NB4 (cell line): ENCODE data around the gene ZFAND5.

ENCODE experiments used
- DNase-seq: peaks from one replicate; pipeline ENCODE4 v3.0.0; 2010; ENCODE audit warnings: low read depth
- H3K4me3 ChIP-seq: one replicate; pipeline ENCODE4 v1.5.1; 2011; ENCODE audit warnings: mild to moderate bottlenecking, low read depth, low read length, moderate library complexity
- MYC ChIP-seq: IDR thresholded peaks from 2 replicates; pipeline ENCODE4 v1.6.1; 2011; ENCODE audit warnings: low read depth, low read length
- POLR2A ChIP-seq: IDR thresholded peaks from 2 replicates; pipeline ENCODE4 v1.6.1; 2011; ENCODE audit warnings: mild to moderate bottlenecking; ENCODE audit not compliant: insufficient read length; ENCODE audit errors: extremely low read depth
- TF ChIP-seq, protein P1 (sequence below): IDR thresholded peaks from one replicate; pipeline ENCODE4 v1.5.1; 2012; ENCODE audit warnings: low read depth, low read length
- TF ChIP-seq, protein P2 (sequence below): IDR thresholded peaks from 2 replicates; pipeline ENCODE4 v1.6.1; 2011; ENCODE audit warnings: low read depth, low read length

Gene ZFAND5

GRCh38 chr9:72390907-72391306 lies 25.9 kb upstream of the ZFAND5 start:
- no peak overlapping the region for H3K4me3 ChIP-seq
- no peak for DNase-seq
- TF ChIP-seq MYC (no peak), POLR2A (no peak)
- TF ChIP-seq, protein P1, sequence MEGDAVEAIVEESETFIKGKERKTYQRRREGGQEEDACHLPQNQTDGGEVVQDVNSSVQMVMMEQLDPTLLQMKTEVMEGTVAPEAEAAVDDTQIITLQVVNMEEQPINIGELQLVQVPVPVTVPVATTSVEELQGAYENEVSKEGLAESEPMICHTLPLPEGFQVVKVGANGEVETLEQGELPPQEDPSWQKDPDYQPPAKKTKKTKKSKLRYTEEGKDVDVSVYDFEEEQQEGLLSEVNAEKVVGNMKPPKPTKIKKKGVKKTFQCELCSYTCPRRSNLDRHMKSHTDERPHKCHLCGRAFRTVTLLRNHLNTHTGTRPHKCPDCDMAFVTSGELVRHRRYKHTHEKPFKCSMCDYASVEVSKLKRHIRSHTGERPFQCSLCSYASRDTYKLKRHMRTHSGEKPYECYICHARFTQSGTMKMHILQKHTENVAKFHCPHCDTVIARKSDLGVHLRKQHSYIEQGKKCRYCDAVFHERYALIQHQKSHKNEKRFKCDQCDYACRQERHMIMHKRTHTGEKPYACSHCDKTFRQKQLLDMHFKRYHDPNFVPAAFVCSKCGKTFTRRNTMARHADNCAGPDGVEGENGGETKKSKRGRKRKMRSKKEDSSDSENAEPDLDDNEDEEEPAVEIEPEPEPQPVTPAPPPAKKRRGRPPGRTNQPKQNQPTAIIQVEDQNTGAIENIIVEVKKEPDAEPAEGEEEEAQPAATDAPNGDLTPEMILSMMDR = no peak
- TF ChIP-seq, protein P2, sequence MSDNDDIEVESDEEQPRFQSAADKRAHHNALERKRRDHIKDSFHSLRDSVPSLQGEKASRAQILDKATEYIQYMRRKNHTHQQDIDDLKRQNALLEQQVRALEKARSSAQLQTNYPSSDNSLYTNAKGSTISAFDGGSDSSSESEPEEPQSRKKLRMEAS = no peak

DNA sequence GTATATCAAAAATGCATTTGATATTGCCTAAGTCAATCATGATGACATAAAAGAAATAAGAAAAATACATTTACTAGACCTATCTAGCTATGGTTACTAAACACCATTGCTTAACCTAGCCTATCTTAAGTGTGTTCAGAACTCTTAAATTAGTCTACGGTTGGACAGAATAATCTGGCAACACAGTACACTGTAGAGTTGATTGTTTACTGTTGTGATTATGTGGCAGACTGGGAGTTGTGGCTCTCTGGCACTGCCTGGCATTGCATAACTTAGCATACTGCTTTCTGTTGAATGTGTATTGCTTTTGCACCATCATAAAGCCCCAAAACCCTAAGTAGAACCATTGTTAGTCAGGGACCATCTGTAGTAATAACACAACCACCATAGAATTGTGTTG lies 21.2 kb upstream of the ZFAND5 start:
- H3K4me3 ChIP-seq = no peak overlapping the region
- DNase-seq = no peak
- no peak for TF ChIP-seq MYC
- TF ChIP-seq, protein P2 = no peak
- TF ChIP-seq POLR2A = no peak
- TF ChIP-seq, protein P1 = no peak

DNA sequence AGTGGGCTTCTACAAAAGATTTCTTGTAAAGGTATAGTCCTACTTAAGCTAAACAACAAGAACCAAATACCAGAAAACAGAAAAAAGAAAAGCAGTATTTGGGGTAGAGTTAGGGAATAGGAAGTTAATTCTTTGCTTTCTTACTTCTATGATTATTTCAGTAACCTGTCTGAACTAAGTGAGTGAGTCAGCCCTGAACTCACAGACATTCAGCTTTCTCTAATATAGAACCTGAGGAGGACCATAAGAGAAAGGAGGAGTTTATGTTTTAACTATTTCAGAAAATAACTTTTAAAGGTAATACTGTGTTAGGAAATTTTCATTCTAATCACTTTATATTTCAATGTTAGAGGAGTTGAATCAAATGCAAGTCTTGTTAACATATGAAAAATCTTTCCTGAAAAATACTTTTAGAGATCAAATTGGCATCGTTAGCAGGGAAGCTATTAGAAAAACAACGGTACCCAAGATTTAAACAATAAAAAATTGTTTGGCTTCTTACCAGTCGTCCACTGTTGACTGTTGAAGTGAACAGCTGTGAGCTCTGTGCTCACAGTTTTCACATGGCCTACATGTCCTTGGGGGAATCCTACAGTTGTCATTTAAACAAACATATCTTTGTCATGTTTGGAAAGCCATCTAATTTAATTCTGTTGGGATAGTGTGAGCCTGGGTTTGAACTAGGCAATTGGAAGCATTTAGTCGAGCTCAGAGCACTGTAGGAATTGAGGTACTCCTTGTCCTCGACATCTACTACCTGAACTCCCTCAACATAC lies 19.9 kb upstream of the ZFAND5 start:
- DNase-seq = no peak
- no peak overlapping the region for H3K4me3 ChIP-seq
- no peak for TF ChIP-seq MYC
- TF ChIP-seq, protein P1 = no peak
- TF ChIP-seq POLR2A = no peak
- TF ChIP-seq, protein P2 = no peak

DNA sequence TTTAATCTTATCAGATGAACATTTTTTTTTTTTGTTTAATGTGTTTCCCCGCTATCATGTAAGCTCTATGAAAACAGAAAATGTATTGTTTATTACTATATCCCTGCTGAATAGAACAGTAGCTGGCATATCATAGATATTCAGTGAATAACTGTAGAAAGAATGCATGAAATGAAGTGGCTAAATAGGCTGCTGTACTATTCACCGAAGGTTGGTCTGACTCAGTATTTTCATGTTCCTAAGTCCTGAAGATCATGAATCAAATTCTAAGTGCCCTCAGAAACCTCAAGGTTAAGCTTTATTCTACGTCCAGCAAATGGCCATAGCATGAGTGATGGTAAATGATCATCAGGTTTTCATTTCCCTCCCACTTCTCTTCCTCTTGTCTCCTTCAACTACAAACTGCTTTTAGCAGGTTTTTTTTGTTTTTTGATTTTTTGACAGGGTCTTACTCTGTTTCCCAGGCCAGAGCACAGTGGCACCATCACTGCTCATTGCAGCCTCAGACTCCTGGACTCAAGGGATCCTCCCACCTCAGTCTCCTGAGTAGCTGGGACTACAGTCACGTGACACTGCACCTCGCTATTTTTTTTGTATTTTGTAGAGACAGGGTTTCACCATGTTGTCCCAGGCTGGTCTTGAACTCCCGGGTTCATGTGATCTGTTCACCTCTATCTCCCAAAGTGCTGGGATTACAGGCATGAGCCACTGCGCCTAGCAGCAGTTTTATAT lies 19.1 kb upstream of the ZFAND5 start:
- no peak for DNase-seq
- H3K4me3 ChIP-seq = no peak overlapping the region

DNA sequence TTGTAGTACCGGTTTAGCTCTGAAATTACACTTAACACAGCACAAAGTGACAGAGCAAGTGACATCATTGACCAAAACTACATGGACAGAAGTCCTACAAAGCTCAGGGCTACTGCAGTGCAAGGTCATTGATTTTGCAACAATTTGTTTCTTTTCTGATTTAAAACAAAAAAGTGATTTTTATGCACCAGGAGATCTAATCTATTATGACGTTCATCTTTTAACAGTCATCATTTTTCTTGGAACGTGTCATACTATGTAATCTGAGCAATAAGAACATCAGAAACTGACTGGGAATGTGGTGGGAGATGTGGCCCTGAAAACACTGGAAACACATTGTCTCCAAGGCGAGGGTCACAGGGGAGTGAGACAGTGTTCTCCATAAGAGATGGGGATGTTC lies 17.4 kb upstream of the ZFAND5 start:
- no peak for DNase-seq
- no peak for TF ChIP-seq MYC
- TF ChIP-seq POLR2A = no peak
- TF ChIP-seq, protein P1 = no peak
- TF ChIP-seq, protein P2 = no peak
- H3K4me3 ChIP-seq = no peak overlapping the region

More for the DNA sequence above, 19.1 kb upstream of the ZFAND5 start:
- TF ChIP-seq, protein P2 = no peak
- TF ChIP-seq MYC = no peak
- TF ChIP-seq POLR2A = no peak
- TF ChIP-seq, protein P1 = no peak
